Kidney (tissue), 14 donors: ENCODE measurements around the gene ITIH4. TPM values are rescaled to one million over a fixed set of nuclear protein-coding genes. Genes with fewer than 3 reads are reported as not detected.

Source experiments
- DNase-seq, 5 donors: peaks; one replicate each; pipeline ENCODE4 v3.0.0-alpha.2; 2013 to 2020
- FAIRE-seq: peaks from 2 replicates; lab custom pipeline; 2012; peaks lifted over from hg19 to GRCh38; lab: Jason Lieb, UNC
- H3K27ac ChIP-seq, 2 donors: one replicate each; pipeline ENCODE4 v1.7.0; 2013; ENCODE audit warnings: low read depth in 2 of 2, low read length in 2 of 2, inconsistent platforms in 1 of 2
- H3K27me3 ChIP-seq: one replicate; pipeline ENCODE4 v1.7.1; 2013; ENCODE audit warnings: low read length, inconsistent platforms; ENCODE audit not compliant: control insufficient read depth, insufficient read depth
- H3K36me3 ChIP-seq, 3 donors: one replicate each; pipeline versions ENCODE4 v1.7.0 to v1.7.1; 2013; ENCODE audit warnings: low read length in 3 of 3, control low read depth in 1 of 3, inconsistent platforms in 1 of 3; ENCODE audit not compliant: insufficient read depth in 3 of 3, control insufficient read depth in 2 of 3
- H3K4me1 ChIP-seq, 3 donors: one replicate each; pipeline versions ENCODE4 v1.7.0 to v1.7.1; 2013; ENCODE audit warnings: low read length in 3 of 3, inconsistent platforms in 1 of 3, low read depth in 1 of 3; ENCODE audit not compliant: control insufficient read depth in 2 of 3, insufficient read depth in 2 of 3
- H3K4me3 ChIP-seq, 3 donors: one replicate each; pipeline versions ENCODE4 v1.7.0 to v1.8.1; 2013; ENCODE audit warnings: low read length in 3 of 3, control low read depth in 1 of 3, inconsistent platforms in 1 of 3
- H3K9ac ChIP-seq, 3 donors: one replicate each; pipeline versions ENCODE4 v1.7.0 to v1.7.1; 2013; ENCODE audit warnings: low read length in 3 of 3, control low read depth in 1 of 3, inconsistent platforms in 1 of 3
- H3K9me3 ChIP-seq, 3 donors: one replicate each; pipeline versions ENCODE4 v1.7.0 to v1.7.1; 2013; ENCODE audit warnings: low read length in 3 of 3, control low read depth in 1 of 3, inconsistent platforms in 1 of 3; ENCODE audit not compliant: control insufficient read depth in 2 of 3, insufficient read depth in 1 of 3
- CTCF ChIP-seq: IDR thresholded peaks from 3 replicates; pipeline ENCODE4 v1.5.1; 2012; ENCODE audit warnings: mild to moderate bottlenecking, moderate library complexity, borderline replicate concordance; ENCODE audit not compliant: insufficient read depth; ENCODE audit errors: extremely low read depth
- intact Hi-C: fragments of 100-400 bp; cut with DNase I; formaldehyde crosslinking; loops from one replicate; pipeline ENCODE4 v1.11.1; 2022
- polyA plus RNA-seq: library from polyadenylated mRNA; stranded (reverse); fragments of 350-450 nt; fragmentation: Illumina TruSeq; extraction: RNeasy Lipid Tissue Mini Kit (QIAGEN cat#74804); gene quantifications from one replicate; pipeline ENCODE4 v1.2.3, GENCODE V29; 2014; ENCODE audit warnings: low read depth, low replicate concordance; ENCODE audit not compliant: insufficient read depth
- total RNA-seq: library from RNA; stranded (reverse); fragmentation: NEBNext Ultra II Directional; extraction: Animal tissue kit (Norgen Biotek cat#: 25700); gene quantifications from one replicate; pipeline ENCODE4 v1.2.1, GENCODE V29; 2021
- donor health status: control.
- donor health status: control.
- donor health status: control.
- donor health status: control.
- donor health status: control.
- donor health status: DM: yes; HTN: yes; CAD: no.
- donor health status: Normal renal cell carcinoma (clear cell type).

ITIH4 gene
- total and polyA plus RNA-seq, 2 donors from 2014 or later, result 12.9 to 15.4 TPM

GRCh38 chr3:52835766-52836470, 5.4 kb upstream of the ITIH4 start:
- FAIRE-seq, result no peak
- H3K4me3 ChIP-seq, result no peak overlapping the region
- peak in 1 of 5 donors; percentile 43 for DNase-seq
- H3K27ac ChIP-seq, result no peak overlapping the region
- no peaks in the 10 kb centered on the region for H3K27me3 ChIP-seq
- H3K36me3 ChIP-seq, result peaks cover 0 to 9% (median 3%) of the 10 kb centered on the region in 3 donors
- no peaks in the 10 kb centered on the region for H3K9me3 ChIP-seq
- H3K9ac ChIP-seq, result no peak overlapping the region
- TF ChIP-seq CTCF, result no peak
- H3K4me1 ChIP-seq, result no peaks in the 10 kb centered on the region
- intact Hi-C loops, result no loop called here

- no peak within 1 kb of the TSS for H3K9ac ChIP-seq
- no peak within 1 kb of the TSS for H3K27ac ChIP-seq
- H3K27me3 ChIP-seq, result no peaks in the 10 kb centered on the region
- no peak for FAIRE-seq
- no peak within 1 kb of the TSS for H3K4me3 ChIP-seq
- no peak for TF ChIP-seq CTCF
- H3K36me3 ChIP-seq, result peaks cover 0 to 9% (median under 1%) of the 10 kb centered on the region in 3 donors
- H3K4me1 ChIP-seq, result no peaks in the 10 kb centered on the region
- no peaks in the 10 kb centered on the region for H3K9me3 ChIP-seq
- peak; percentile 37 to 71 (median 49) for DNase-seq
- intact Hi-C loops, result no loop called here
Observed at GRCh38 chr3:52834871-52835501, 4.5 kb upstream of the ITIH4 start, which contains the start of gene MUSTN1. Gene MUSTN1 (minus strand): TSS chr3:52835019. CDS start chr3:52834948, 71 bp downstream.

GRCh38 chr3:52833202-52833601, 2.7 kb upstream of the ITIH4 start:
- H3K9ac ChIP-seq, result no peak overlapping the region
- H3K4me3 ChIP-seq, result no peak overlapping the region
- H3K27me3 ChIP-seq, result no peaks in the 10 kb centered on the region
- peaks cover 0 to 4% (median 0%) of the 10 kb centered on the region in 3 donors for H3K36me3 ChIP-seq
- peaks cover 0 to 3% (median 0%) of the 10 kb centered on the region in 3 donors for H3K4me1 ChIP-seq
- DNase-seq, result peak in 1 of 5 donors; percentile 12
- FAIRE-seq, result no peak
- H3K27ac ChIP-seq, result no peak overlapping the region
- TF ChIP-seq CTCF, result no peak
- intact Hi-C loops, result no loop called here
- no peaks in the 10 kb centered on the region for H3K9me3 ChIP-seq
